Astrocyte (in vitro differentiated cells and primary cell): ENCODE measurements around the gene MRGPRG. TPM values are rescaled to one million over a fixed set of nuclear protein-coding genes. Genes with fewer than 3 reads are reported as not detected.

ENCODE experiments used
- DNase-seq: peaks from one replicate; pipeline ENCODE4 v3.0.0-alpha.2; 2010; ENCODE audit warnings: low read depth
- FAIRE-seq: peaks from 2 replicates; lab custom pipeline; 2011; peaks lifted over from hg19 to GRCh38; lab: Jason Lieb, UNC
- H2AFZ ChIP-seq: 2 replicates; pipeline ENCODE4 v1.6.0; 2012; ENCODE audit warnings: low read depth, low read length, inconsistent platforms
- H3K27ac ChIP-seq: 2 replicates; pipeline ENCODE4 v1.5.1; 2011; ENCODE audit warnings: low read depth, low read length, inconsistent platforms
- H3K27me3 ChIP-seq: 2 replicates; pipeline ENCODE4 v1.6.0; 2011; ENCODE audit warnings: low read length, inconsistent platforms; ENCODE audit not compliant: insufficient read depth
- H3K36me3 ChIP-seq: 2 replicates; pipeline ENCODE4 v1.5.1; 2011; ENCODE audit warnings: low read length, inconsistent platforms; ENCODE audit not compliant: insufficient read depth
- H3K4me1 ChIP-seq: 2 replicates; pipeline ENCODE4 v1.5.1; 2011; ENCODE audit warnings: low read length, inconsistent platforms; ENCODE audit not compliant: insufficient read depth
- H3K4me2 ChIP-seq: 2 replicates; pipeline ENCODE4 v1.6.0; 2012; ENCODE audit warnings: low read length, inconsistent platforms
- H3K4me3 ChIP-seq: 2 replicates; pipeline ENCODE4 v1.5.1; 2011; ENCODE audit warnings: low read depth, mild to moderate bottlenecking, low read length, inconsistent platforms; ENCODE audit not compliant: insufficient read depth
- H3K79me2 ChIP-seq: 2 replicates; pipeline ENCODE4 v1.6.0; 2012; ENCODE audit warnings: mild to moderate bottlenecking, low read length, inconsistent platforms; ENCODE audit not compliant: insufficient read depth
- H3K9ac ChIP-seq: 2 replicates; pipeline ENCODE4 v1.6.0; 2012; ENCODE audit warnings: mild to moderate bottlenecking, low read length, inconsistent platforms
- H3K9me3 ChIP-seq: 2 replicates; pipeline ENCODE4 v1.5.1; 2012; ENCODE audit warnings: low read depth, mild to moderate bottlenecking, low read length, inconsistent platforms; ENCODE audit not compliant: insufficient read depth
- H4K20me1 ChIP-seq: 2 replicates; pipeline ENCODE4 v1.6.0; 2012; ENCODE audit warnings: low read length, inconsistent platforms; ENCODE audit not compliant: insufficient read depth
- H3K27ac Mint-ChIP-seq: one replicate; pipeline ENCODE4 v1.8.0; 2021; ENCODE audit warnings: mild to moderate bottlenecking, mixed read lengths; ENCODE audit not compliant: unreplicated experiment
- H3K27me3 Mint-ChIP-seq: one replicate; pipeline ENCODE4 v1.8.0; 2021; ENCODE audit warnings: low read depth, mixed read lengths; ENCODE audit not compliant: unreplicated experiment
- H3K36me3 Mint-ChIP-seq: one replicate; pipeline ENCODE4 v1.8.0; 2021; ENCODE audit warnings: low read depth, mixed read lengths; ENCODE audit not compliant: unreplicated experiment
- H3K4me1 Mint-ChIP-seq: one replicate; pipeline ENCODE4 v1.8.0; 2021; ENCODE audit warnings: low read depth, mixed read lengths; ENCODE audit not compliant: unreplicated experiment
- H3K4me3 Mint-ChIP-seq: one replicate; pipeline ENCODE4 v1.8.0; 2021; ENCODE audit warnings: mild to moderate bottlenecking, moderate library complexity, mixed read lengths; ENCODE audit not compliant: unreplicated experiment
- H3K9me3 Mint-ChIP-seq: one replicate; pipeline ENCODE4 v1.8.0; 2021; ENCODE audit warnings: mild to moderate bottlenecking, mixed read lengths; ENCODE audit not compliant: unreplicated experiment
- EZH2 ChIP-seq: IDR thresholded peaks from 2 replicates; pipeline ENCODE4 v1.6.1; 2012; ENCODE audit warnings: mild to moderate bottlenecking, low read length, inconsistent platforms; ENCODE audit not compliant: insufficient read depth
- total RNA-seq: library from RNA; stranded (reverse); gene quantifications from 2 replicates; pipeline ENCODE4 v1.2.1, GENCODE V29; 2021
- TF ChIP-seq, protein P1 (sequence below): IDR thresholded peaks from 2 replicates; pipeline ENCODE4 v1.5.1; 2011; ENCODE audit warnings: low read depth, mild to moderate bottlenecking, inconsistent platforms, low read length, moderate library complexity; ENCODE audit not compliant: insufficient read depth

Gene MRGPRG
- total RNA-seq, 1 donor from 2014 or later = not detected

GRCh38 chr11:3177931-3178330, 40.7 kb downstream of the MRGPRG start:
- Histone ChIP-seq H3K27ac (no peak overlapping the region), H2AFZ (no peak overlapping the region), H3K4me2 (peak overlapping the region; percentile 10), H3K27me3 (no peaks in the 10 kb centered on the region), H3K4me3 (no peak overlapping the region), H3K4me1 (peaks cover 3% of the 10 kb centered on the region), H3K9me3 (peaks cover 10% of the 10 kb centered on the region), H3K9ac (no peak overlapping the region), H3K36me3 (no peaks in the 10 kb centered on the region), H4K20me1 (no peaks in the 10 kb centered on the region), H3K79me2 (no peaks in the 10 kb centered on the region)
- no peak overlapping the region for H3K4me3 Mint-ChIP-seq
- H3K27me3 Mint-ChIP-seq = peaks cover 4% of the 10 kb centered on the region
- TF ChIP-seq, protein P1, sequence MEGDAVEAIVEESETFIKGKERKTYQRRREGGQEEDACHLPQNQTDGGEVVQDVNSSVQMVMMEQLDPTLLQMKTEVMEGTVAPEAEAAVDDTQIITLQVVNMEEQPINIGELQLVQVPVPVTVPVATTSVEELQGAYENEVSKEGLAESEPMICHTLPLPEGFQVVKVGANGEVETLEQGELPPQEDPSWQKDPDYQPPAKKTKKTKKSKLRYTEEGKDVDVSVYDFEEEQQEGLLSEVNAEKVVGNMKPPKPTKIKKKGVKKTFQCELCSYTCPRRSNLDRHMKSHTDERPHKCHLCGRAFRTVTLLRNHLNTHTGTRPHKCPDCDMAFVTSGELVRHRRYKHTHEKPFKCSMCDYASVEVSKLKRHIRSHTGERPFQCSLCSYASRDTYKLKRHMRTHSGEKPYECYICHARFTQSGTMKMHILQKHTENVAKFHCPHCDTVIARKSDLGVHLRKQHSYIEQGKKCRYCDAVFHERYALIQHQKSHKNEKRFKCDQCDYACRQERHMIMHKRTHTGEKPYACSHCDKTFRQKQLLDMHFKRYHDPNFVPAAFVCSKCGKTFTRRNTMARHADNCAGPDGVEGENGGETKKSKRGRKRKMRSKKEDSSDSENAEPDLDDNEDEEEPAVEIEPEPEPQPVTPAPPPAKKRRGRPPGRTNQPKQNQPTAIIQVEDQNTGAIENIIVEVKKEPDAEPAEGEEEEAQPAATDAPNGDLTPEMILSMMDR = no peak
- TF ChIP-seq EZH2 = no peak
- peaks cover 8% of the 10 kb centered on the region for H3K4me1 Mint-ChIP-seq
- peak overlapping the region; percentile 96 for H3K27ac Mint-ChIP-seq
- peaks cover 4% of the 10 kb centered on the region for H3K36me3 Mint-ChIP-seq
- DNase-seq = peak; percentile 65
- FAIRE-seq = no peak
- H3K9me3 Mint-ChIP-seq = peaks cover 19% of the 10 kb centered on the region

DNA sequence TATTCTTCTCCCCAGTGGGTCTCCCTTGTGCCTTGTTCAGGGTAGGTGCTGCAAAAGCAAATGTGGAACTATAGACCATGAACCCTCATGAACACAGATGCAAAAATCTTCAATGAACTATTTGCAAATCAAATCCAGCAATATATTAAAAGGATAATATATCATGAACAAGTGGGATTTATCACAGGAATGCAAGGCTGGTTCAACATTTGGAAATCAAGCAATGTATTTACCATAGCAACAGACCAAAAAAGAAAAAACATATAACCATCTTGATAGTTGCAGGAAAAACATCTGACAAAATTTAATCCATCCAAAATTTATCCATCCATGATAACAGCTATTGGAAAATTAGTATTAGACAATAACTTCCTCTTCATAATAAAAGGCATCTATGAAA, 42.1 kb downstream of the MRGPRG start:
- H3K4me3 Mint-ChIP-seq = no peak overlapping the region
- FAIRE-seq = no peak

DNA sequence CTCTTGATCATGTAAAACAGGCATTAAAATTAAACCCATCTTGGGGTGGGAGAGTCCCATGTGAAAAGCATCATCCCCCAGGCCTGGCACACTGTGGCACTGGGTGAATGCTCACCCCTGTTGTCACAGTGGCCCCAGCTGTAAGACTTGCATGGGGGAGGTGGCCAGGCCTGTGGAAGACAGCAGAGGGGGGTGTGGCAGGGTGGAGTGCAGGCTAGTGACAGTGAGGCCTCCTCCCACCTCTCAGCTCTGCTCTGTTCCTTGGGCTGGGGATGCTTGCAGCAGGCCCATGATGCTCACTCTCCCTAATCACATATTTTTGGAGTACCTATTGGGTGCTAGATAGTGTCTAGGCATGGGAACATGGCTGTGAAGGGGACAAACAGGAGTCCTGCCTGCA, 43.4 kb downstream of the MRGPRG start:
- Mint-ChIP-seq H3K4me3 (no peak overlapping the region), H3K36me3 (peaks cover 3% of the 10 kb centered on the region), H3K27me3 (peaks cover 7% of the 10 kb centered on the region), H3K4me1 (peaks cover 8% of the 10 kb centered on the region), H3K9me3 (peaks cover 10% of the 10 kb centered on the region), H3K27ac (no peak overlapping the region)
- TF ChIP-seq, protein P1 = no peak
- TF ChIP-seq EZH2 = no peak
- Histone ChIP-seq H2AFZ (no peak overlapping the region), H3K36me3 (no peaks in the 10 kb centered on the region), H3K27ac (no peak overlapping the region), H3K4me1 (peaks cover 5% of the 10 kb centered on the region), H3K79me2 (no peaks in the 10 kb centered on the region), H3K4me3 (no peak overlapping the region), H3K27me3 (peaks cover 4% of the 10 kb centered on the region), H3K9me3 (peaks cover 10% of the 10 kb centered on the region), H3K4me2 (no peak overlapping the region), H4K20me1 (no peaks in the 10 kb centered on the region), H3K9ac (no peak overlapping the region)
- DNase-seq = no peak
- no peak for FAIRE-seq

More for the DNA sequence above, 42.1 kb downstream of the MRGPRG start:
- Mint-ChIP-seq H3K9me3 (peaks cover 15% of the 10 kb centered on the region), H3K36me3 (peaks cover 3% of the 10 kb centered on the region), H3K27ac (no peak overlapping the region), H3K4me1 (peaks cover 8% of the 10 kb centered on the region), H3K27me3 (peaks cover 9% of the 10 kb centered on the region)
- no peak overlapping the region for H3K4me3 ChIP-seq
- H3K27me3 ChIP-seq = peaks cover 4% of the 10 kb centered on the region
- no peak overlapping the region for H3K4me2 ChIP-seq
- no peaks in the 10 kb centered on the region for H3K79me2 ChIP-seq
- H3K36me3 ChIP-seq = no peaks in the 10 kb centered on the region
- no peak for TF ChIP-seq EZH2
- TF ChIP-seq, protein P1 = no peak
- H3K27ac ChIP-seq = no peak overlapping the region
- no peak overlapping the region for H3K9ac ChIP-seq
- DNase-seq = no peak
- H3K9me3 ChIP-seq = peaks cover 10% of the 10 kb centered on the region
- peaks cover 3% of the 10 kb centered on the region for H3K4me1 ChIP-seq
- H2AFZ ChIP-seq = no peak overlapping the region
- no peaks in the 10 kb centered on the region for H4K20me1 ChIP-seq
